RWPE2 (cell line): Measurements from ENCODE around the gene SFXN1.
A peak's percentile ranks its signal among the peaks of the same experiment; 100 is the strongest.

Experiments
- ATAC-seq: fragments of 200-7000 bp; cut with Tn5 transposase; 3 replicates; pipeline ENCODE4 v1.9.1; 2021; ENCODE audit warnings: low read depth
- DNase-seq: peaks from one replicate; pipeline ENCODE4 v3.0.0-alpha.2; 2020; ENCODE audit warnings: low spot score
- H3K27ac ChIP-seq: fragments of 450-650 bp; 2 replicates; pipeline ENCODE4 v1.5.1; 2017; ENCODE audit warnings: mild to moderate bottlenecking; ENCODE audit not compliant: poor library complexity, severe bottlenecking
- H3K27me3 ChIP-seq: fragments of 250-450 bp; sonication (Bioruptor Pico); 2 replicates; pipeline ENCODE4 v1.5.1; 2021; ENCODE audit warnings: mild to moderate bottlenecking, moderate library complexity; ENCODE audit not compliant: insufficient read depth, poor library complexity, severe bottlenecking
- H3K36me3 ChIP-seq: fragments of 250-450 bp; sonication (Bioruptor Pico); 2 replicates; pipeline ENCODE4 v1.5.1; 2020; ENCODE audit warnings: low read depth, mild to moderate bottlenecking, moderate library complexity
- H3K4me1 ChIP-seq: fragments of 250-450 bp; sonication (Bioruptor Pico); 2 replicates; pipeline ENCODE4 v1.5.1; 2021; ENCODE audit warnings: mild to moderate bottlenecking, moderate library complexity; ENCODE audit not compliant: insufficient read depth, poor library complexity, severe bottlenecking
- H3K4me3 ChIP-seq: fragments of 250-450 bp; sonication (Bioruptor Pico); 2 replicates; pipeline ENCODE4 v1.5.1; 2021; ENCODE audit warnings: mild to moderate bottlenecking, moderate library complexity; ENCODE audit not compliant: severe bottlenecking
- H3K9me3 ChIP-seq: fragments of 250-450 bp; sonication (Bioruptor Pico); 2 replicates; pipeline ENCODE4 v1.5.1; 2021; ENCODE audit warnings: mild to moderate bottlenecking, moderate library complexity; ENCODE audit not compliant: severe bottlenecking
- CTCF ChIP-seq: fragments of 450-650 bp; IDR thresholded peaks from one replicate; pipeline ENCODE4 v1.5.1; 2017; ENCODE audit warnings: mild to moderate bottlenecking, moderate library complexity; ENCODE audit not compliant: poor library complexity, severe bottlenecking

The SFXN1 gene

GRCh38 chr5:175478384-175479124 lies at the start of gene SFXN1:
Gene SFXN1 (plus strand): TSS chr5:175478560. CDS start chr5:175492104, 13,544 bp downstream.
- Histone ChIP-seq H3K27ac (peak within 1 kb of the TSS; percentile 52), H3K4me3 (peak within 1 kb of the TSS; percentile 88), H3K36me3 (peaks cover 39% of the 10 kb centered on the region), H3K27me3 (no peaks in the 10 kb centered on the region), H3K4me1 (peaks cover 21% of the 10 kb centered on the region), H3K9me3 (no peaks in the 10 kb centered on the region)
- no peak for TF ChIP-seq CTCF
- ATAC-seq (peak; percentile 83), DNase-seq (peak; percentile 75)

GRCh38 chr5:175434800-175435199 lies 43.6 kb upstream of the SFXN1 start:
- Histone ChIP-seq H3K36me3 (no peaks in the 10 kb centered on the region), H3K4me1 (no peaks in the 10 kb centered on the region), H3K27me3 (peaks cover 14% of the 10 kb centered on the region), H3K4me3 (no peak overlapping the region), H3K27ac (no peak overlapping the region), H3K9me3 (no peaks in the 10 kb centered on the region)
- no peak for DNase-seq
- no peak for ATAC-seq
- no peak for TF ChIP-seq CTCF

- H3K9me3 ChIP-seq, result no peaks in the 10 kb centered on the region
- peaks cover 26% of the 10 kb centered on the region for H3K27me3 ChIP-seq
- no peak overlapping the region for H3K4me3 ChIP-seq
- no peaks in the 10 kb centered on the region for H3K36me3 ChIP-seq
- H3K27ac ChIP-seq, result no peak overlapping the region
- no peak for TF ChIP-seq CTCF
- ATAC-seq (no peak), DNase-seq (no peak)
- H3K4me1 ChIP-seq, result no peaks in the 10 kb centered on the region
Observed at GRCh38 chr5:175436359-175436758, 42.0 kb upstream of the SFXN1 start.

- Histone ChIP-seq H3K27me3 (peaks cover 33% of the 10 kb centered on the region), H3K36me3 (no peaks in the 10 kb centered on the region), H3K4me1 (no peaks in the 10 kb centered on the region), H3K4me3 (no peak overlapping the region), H3K9me3 (no peaks in the 10 kb centered on the region), H3K27ac (no peak overlapping the region)
- TF ChIP-seq CTCF, result no peak
- ATAC-seq (no peak), DNase-seq (no peak)
Observed at GRCh38 chr5:175438234-175438857, 40.0 kb upstream of the SFXN1 start.
